GM19397 (cell line): Measurements from ENCODE around the gene PCDHA13.
"Not testable (repeated sequence)": the region's sequence is repeated elsewhere in the genome, so short reads cannot be mapped to it uniquely, and the experiment has no call there.

Experiments
- ATAC-seq: cut with Tn5 transposase; IDR thresholded peaks from one replicate; pipeline ENCODE4 v1.9.1; 2021; ENCODE audit warnings: mild to moderate bottlenecking, moderate library complexity; ENCODE audit not compliant: unreplicated experiment

PCDHA13 gene, protein sequence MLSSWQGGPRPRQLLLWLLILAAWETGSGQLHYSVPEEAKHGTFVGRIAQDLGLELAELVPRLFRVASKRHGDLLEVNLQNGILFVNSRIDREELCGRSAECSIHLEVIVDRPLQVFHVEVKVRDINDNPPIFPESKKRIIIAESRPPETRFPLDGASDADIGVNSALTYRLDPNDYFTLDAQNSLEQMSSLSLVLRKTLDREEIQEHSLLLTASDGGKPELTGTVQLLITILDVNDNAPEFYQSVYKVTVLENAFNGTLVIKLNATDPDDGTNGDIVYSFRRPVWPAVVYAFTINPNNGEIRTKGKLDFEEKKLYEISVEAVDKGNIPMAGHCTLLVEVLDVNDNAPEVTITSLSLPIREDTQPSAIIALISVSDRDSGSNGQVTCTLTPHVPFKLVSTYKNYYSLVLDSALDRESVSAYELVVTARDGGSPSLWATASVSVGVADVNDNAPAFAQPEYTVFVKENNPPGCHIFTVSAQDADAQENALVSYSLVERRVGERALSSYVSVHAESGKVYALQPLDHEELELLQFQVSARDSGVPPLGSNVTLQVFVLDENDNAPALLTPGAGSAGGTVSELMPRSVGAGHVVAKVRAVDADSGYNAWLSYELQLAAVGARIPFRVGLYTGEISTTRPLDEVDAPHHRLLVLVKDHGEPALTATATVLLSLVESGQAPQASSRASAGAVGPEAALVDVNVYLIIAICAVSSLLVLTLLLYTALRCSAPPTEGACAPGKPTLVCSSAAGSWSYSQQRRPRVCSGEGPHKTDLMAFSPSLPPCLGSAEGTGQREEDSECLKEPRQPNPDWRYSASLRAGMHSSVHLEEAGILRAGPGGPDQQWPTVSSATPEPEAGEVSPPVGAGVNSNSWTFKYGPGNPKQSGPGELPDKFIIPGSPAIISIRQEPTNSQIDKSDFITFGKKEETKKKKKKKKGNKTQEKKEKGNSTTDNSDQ

DNA sequence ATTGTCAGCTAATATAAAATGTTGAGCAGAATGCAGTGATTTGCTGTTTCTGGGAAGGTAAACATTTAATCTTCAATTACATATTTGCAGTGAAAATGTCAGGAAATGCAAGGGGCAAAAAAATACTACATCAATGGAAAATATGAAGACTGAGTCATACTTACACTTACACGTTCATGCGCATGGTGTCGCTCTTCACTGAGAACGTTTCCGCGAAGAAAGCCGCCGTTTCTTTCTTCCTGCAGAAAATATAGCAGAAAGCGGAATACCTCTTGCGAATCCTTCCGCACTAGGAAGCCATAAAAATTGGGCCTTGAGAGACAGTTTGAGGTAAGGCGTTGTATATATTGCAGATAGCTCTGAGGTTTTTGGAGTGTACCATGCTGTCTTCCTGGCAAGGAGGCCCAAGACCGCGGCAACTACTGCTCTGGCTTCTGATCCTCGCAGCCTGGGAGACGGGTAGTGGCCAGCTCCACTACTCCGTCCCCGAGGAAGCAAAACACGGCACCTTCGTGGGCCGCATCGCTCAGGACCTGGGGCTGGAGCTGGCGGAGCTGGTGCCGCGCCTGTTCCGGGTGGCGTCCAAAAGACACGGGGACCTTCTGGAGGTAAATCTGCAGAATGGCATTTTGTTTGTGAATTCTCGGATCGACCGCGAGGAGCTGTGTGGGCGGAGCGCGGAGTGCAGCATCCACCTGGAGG, at the start of gene PCDHA13:
Gene PCDHA13 (plus strand): TSS at position 236 of the 702 bp plus-strand sequence. CDS start 145 bp downstream, at position 381.
- no peak for ATAC-seq

DNA sequence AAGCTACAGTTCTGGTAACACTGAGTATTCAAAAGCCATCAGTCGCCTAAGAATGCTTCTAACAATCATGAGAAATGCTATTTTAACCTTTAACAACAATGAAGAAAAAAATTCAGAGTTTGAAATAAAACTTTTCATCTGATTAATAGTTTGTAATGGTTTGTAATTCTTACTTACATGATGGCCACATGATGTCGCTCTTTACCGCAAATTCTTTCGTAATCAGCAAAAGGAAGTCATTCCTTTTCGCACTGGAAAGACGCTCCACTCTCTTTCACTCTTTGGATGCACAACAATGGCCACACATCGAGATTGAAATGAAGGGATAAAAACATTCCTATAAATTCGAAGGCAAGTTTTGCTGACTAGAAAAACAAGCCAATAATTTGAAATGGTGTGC, 47.9 kb upstream of the PCDHA13 start, which contains the start of gene PCDHA7:
Gene PCDHA7 (plus strand): TSS at position 277 of the 400 bp plus-strand sequence. CDS start 115 bp downstream, at position 392.
- no peak for ATAC-seq

DNA sequence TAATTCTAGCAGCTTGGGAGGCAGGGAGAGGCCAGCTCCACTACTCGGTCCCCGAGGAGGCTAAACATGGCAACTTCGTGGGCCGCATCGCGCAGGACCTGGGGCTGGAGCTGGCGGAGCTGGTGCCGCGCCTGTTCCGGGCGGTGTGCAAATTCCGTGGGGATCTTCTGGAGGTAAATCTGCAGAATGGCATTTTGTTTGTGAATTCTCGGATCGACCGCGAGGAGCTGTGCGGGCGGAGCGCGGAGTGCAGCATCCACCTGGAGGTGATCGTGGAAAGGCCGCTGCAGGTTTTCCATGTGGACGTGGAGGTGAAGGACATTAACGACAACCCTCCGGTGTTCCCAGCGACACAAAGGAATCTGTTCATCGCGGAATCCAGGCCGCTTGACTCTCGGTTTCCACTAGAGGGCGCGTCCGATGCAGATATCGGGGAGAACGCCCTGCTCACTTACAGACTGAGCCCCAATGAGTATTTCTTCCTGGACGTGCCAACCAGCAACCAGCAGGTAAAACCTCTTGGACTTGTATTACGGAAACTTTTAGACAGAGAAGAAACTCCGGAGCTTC, 47.4 kb upstream of the PCDHA13 start:
- ATAC-seq: not testable (repeated sequence)

DNA sequence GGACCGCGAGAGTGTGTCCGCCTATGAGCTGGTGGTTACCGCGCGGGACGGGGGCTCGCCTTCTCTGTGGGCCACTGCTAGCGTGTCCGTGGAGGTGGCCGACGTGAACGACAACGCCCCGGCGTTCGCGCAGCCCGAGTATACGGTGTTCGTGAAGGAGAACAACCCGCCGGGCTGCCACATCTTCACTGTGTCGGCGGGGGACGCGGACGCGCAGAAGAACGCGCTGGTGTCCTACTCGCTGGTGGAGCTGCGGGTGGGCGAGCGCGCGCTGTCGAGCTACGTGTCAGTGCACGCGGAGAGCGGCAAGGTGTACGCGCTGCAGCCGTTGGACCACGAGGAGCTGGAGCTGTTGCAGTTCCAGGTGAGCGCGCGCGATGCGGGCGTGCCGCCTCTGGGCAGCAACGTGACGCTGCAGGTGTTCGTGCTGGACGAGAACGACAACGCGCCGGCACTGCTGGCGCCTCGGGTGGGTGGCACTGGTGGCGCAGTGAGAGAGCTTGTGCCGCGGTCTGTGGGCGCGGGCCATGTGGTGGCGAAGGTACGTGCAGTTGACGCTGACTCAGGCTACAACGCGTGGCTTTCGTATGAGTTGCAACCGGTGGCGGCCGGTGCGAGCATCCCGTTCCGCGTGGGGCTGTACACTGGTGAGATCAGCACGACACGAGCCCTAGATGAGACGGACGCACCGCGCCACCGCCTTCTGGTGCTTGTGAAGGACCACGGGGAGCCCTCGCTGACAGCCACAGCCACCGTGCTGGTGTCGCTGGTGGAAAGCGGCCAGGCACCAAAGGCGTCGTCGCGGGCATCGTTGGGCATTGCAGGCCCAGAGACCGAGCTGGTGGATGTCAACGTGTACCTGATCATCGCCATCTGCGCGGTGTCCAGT, 46.1 kb upstream of the PCDHA13 start:
- ATAC-seq: no peak

DNA sequence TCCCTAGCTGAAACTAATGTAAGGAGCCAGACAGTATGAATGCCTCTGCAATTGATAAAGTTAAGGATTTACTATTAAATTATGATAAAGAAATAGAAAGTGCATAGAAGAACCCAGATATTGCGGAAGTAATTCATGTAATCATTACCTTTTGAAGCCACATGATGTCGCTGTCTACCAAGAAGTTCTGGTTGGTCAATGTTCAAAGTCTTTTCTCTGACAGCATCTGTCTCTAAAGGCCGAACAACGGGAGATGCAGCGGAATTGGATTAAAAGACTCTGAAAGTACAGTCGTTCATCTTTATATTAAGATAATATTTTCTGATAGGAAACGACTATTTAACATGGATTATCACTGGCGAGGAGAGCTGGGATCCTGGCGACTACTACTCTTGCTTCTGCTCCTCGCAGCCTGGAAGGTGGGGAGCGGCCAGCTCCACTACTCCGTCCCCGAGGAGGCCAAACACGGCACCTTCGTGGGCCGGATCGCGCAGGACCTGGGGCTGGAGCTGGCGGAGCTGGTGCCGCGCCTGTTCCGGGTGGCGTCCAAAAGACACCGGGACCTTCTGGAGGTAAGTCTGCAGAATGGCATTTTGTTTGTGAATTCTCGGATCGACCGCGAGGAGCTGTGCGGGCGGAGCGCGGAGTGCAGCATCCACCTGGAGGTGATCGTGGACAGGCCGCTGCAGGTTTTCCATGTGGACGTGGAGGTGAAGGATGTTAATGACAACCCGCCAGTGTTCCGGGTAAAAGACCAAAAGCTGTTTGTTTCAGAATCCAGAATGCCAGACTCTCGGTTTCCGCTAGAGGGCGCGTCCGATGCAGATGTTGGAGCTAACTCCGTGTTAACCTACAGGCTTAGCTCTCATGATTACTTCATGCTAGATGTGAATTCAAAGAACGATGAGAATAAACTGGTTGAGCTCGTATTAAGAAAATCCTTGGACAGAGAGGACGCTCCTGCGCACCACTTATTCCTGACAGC, 40.7 kb upstream of the PCDHA13 start, which contains the start of gene PCDHA8:
Gene PCDHA8 (plus strand): TSS at position 210 of the 985 bp plus-strand sequence. CDS start 135 bp downstream, at position 345.
- ATAC-seq: no peak

DNA sequence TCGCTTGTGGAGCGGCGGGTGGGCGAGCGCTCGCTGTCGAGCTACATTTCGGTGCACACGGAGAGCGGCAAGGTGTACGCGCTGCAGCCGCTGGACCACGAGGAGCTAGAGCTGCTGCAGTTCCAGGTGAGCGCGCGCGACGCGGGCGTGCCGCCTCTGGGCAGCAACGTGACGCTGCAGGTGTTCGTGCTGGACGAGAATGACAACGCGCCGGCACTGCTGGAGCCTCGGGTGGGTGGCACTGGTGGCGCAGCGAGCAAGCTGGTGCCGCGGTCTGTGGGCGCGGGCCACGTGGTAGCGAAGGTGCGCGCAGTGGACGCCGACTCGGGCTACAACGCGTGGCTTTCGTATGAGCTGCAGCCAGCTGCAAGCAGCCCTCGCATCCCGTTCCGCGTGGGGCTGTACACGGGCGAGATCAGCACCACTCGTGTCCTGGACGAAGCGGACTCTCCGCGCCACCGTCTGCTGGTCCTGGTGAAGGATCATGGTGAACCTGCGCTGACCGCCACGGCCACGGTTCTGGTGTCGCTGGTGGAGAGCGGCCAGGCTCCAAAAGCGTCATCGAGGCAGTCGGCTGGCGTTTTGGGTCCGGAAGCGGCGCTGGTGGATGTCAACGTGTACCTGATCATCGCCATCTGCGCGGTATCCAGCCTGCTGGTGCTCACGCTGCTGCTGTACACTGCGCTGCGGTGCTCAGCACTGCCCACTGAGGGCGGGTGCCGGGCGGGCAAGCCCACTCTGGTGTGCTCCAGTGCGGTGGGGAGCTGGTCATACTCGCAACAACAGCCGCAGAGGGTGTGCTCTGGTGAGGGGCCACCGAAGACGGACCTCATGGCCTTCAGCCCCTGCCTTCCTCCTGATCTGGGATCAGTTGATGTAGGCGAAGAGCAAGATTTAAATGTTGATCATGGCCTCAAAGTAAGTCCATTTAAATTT, 38.9 kb upstream of the PCDHA13 start:
- ATAC-seq: no peak

DNA sequence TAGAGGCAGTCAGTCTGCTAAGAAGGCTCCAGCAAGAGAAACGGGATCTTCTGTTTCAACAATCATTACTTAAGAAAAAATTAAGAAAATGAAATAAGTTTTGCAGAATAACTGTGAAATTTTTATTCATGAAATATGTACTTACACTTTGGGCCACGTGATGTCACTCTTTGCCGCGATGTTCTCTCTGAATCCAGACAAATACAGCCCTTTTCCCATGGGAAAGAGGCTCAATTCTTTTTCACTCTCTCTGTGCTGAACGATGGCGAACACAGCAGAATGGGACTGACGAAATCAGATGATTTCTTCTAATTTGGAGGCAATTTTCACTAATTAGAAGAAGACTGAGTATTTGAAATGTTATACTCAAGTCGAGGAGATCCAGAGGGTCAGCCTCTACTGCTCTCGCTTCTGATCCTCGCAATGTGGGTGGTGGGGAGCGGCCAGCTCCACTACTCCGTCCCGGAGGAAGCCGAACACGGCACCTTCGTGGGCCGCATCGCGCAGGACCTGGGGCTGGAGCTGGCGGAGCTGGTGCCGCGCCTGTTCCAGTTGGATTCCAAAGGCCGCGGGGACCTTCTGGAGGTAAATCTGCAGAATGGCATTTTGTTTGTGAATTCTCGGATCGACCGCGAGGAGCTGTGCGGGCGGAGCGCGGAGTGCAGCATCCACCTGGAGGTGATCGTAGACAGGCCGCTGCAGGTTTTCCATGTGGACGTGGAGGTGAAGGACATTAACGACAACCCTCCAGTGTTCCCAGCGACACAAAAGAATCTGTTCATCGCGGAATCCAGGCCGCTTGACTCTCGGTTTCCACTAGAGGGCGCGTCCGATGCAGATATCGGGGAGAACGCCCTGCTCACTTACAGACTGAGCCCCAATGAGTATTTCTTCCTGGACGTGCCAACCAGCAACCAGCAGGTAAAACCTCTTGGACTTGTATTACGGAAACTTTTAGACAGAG, 33.5 kb upstream of the PCDHA13 start, which contains the start of gene PCDHA9:
Gene PCDHA9 (plus strand): TSS at position 244 of the 964 bp plus-strand sequence. CDS start 114 bp downstream, at position 358.
- ATAC-seq: not testable (repeated sequence)

DNA sequence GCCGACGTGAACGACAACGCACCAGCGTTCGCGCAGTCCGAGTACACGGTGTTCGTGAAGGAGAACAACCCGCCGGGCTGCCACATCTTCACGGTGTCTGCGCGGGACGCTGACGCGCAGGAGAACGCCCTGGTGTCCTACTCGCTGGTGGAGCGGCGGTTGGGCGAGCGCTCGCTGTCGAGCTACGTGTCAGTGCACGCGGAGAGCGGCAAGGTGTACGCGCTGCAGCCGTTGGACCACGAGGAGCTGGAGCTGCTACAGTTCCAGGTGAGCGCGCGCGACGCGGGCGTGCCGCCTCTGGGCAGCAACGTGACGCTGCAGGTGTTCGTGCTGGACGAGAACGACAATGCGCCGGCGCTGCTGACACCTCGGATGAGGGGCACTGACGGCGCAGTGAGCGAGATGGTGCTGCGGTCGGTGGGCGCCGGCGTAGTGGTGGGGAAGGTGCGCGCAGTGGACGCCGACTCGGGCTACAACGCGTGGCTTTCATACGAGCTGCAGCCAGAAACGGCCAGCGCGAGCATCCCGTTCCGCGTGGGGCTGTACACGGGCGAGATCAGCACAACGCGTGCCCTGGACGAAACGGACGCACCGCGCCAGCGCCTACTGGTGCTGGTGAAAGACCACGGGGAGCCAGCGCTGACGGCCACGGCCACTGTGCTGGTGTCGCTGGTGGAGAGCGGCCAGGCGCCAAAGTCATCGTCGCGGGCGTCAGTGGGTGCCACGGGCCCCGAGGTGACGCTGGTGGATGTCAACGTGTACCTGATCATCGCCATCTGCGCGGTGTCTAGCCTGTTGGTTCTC, 31.9 kb upstream of the PCDHA13 start:
- not testable (repeated sequence) for ATAC-seq

DNA sequence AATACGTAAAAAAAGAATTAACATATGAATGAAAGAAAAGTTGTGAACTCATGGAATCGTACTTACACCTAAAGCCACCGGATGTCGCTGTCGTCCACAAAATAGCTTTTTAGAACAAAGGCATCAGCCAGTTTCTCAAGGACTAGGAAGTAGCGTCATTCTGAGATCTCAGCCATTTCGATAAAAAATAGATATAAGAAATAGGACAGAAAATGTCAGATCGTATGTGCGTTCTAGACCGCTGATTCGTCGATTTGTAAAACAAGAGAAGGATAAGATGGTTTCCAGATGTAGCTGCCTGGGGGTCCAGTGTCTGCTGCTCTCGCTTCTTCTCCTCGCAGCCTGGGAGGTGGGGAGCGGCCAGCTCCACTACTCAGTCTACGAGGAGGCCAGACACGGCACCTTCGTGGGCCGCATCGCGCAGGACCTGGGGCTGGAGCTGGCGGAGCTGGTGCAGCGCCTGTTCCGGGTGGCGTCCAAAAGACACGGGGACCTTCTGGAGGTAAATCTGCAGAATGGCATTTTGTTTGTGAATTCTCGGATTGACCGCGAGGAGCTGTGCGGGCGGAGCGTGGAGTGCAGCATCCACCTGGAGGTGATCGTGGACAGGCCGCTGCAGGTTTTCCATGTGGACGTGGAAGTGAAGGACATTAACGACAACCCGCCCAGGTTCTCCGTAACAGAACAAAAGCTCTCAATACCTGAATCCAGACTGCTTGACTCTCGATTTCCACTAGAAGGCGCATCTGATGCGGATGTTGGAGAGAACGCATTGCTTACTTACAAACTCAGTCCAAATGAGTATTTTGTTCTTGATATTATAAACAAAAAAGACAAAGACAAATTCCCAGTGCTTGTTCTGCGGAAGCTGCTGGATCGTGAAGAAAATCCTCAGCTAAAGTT, 25.9 kb upstream of the PCDHA13 start, which contains the start of gene PCDHA10:
Gene PCDHA10 (plus strand): TSS at position 126 of the 903 bp plus-strand sequence. CDS start 152 bp downstream, at position 278.
- ATAC-seq: no peak

DNA sequence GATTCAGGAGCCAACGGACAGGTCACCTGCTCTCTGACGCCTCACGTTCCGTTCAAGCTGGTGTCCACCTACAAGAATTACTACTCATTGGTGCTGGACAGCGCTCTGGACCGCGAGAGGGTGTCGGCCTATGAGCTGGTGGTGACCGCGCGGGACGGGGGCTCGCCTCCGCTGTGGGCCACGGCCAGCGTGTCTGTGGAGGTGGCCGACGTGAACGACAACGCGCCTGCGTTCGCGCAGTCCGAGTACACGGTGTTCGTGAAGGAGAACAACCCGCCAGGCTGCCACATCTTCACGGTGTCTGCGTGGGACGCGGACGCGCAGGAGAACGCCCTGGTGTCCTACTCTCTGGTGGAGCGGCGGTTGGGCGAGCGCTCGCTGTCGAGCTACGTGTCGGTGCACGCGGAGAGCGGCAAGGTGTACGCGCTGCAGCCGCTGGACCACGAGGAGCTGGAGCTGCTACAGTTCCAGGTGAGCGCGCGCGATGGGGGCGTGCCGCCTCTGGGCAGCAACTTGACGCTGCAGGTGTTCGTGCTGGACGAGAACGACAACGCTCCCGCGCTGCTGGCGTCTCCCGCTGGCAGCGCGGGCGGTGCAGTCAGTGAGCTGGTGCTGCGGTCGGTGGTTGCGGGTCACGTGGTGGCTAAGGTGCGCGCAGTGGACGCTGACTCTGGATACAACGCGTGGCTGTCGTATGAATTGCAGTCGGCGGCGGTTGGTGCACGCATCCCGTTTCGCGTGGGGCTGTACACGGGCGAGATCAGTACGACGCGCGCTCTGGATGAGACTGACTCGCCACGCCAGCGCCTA, 24.5 kb upstream of the PCDHA13 start:
- ATAC-seq: no peak

DNA sequence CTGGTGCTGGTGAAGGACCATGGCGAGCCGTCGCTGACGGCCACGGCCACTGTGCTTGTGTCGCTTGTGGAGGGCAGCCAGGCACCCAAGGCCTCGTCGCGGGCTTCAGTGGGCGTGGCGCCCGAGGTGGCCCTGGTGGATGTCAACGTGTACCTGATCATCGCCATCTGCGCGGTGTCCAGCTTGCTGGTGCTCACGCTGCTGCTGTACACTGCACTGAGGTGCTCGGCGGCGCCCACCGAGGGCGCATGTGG, 24.0 kb upstream of the PCDHA13 start:
- no peak for ATAC-seq

DNA sequence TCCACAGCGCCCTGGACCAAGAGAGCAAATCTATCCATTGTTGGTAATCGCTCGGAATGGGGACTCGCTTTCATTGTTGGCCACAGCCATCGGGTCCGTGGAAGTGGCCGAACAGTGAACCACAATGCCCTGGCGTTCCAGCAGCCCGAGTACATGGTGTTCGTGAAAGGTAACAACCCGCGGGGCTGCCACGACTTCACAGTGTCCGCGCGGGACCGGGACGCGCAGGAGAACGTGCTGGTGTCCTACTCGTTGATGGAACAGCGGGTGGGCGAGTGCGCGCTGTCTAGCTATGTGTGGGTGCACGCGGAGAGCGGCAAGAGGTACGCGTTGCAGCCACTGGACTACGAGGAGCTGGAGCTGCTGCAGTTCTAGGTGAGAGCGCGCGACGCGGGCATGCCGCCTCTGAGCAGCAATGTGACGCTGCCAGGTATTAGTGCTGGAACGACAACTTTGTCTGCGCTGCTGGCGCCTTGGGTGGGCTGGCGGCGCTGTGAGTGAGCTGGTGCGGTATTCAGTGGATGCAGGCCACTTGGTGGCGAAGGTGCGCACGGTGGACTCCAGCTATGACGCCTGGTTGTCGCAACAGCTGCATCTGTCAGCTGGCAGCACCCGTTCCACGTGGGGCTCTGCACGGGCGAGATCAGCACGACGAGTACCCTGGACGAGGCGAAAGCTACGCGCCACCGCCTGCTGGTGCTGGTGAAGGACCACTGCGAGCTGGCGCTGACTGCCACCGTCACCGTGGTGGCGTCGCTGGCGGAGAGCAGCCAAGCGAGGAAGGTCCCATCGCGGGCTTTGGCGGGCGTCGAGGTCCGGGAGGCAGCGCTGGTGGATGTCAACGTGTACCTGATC, 19.3 kb upstream of the PCDHA13 start:
- ATAC-seq: no peak
